Measurements from ENCODE around the gene CINP.

The CINP gene

GRCh38 chr14:102326583-102326982 lies 36.1 kb downstream of the CINP start:
- Histone ChIP-seq H3K23ac (ENCODE audit: low read length) (no peak overlapping the region), H3K4me3 (ENCODE audit: low read length) (no peak overlapping the region), H3K56ac (ENCODE audit: low read length) (no peak overlapping the region)

GRCh38 chr14:102325791-102326345 lies 36.8 kb downstream of the CINP start:
- Histone ChIP-seq H3K27me3 (ENCODE audit: insufficient read depth, low read length, poor library complexity) (no peaks in the 10 kb centered on the region), H4K8ac (ENCODE audit: low read depth, low read length) (no peak overlapping the region), H2BK5ac (ENCODE audit: low read length) (no peak overlapping the region), H3K4ac (ENCODE audit: low read depth, low read length) (no peak overlapping the region), H3K36me3 (ENCODE audit: control insufficient read depth, insufficient read depth, low read length) (no peaks in the 10 kb centered on the region), H2AK5ac (ENCODE audit: low read length) (no peak overlapping the region), H3K4me2 (ENCODE audit: low read length) (no peak overlapping the region), H3K56ac (ENCODE audit: low read length) (no peak overlapping the region), H3K9ac (ENCODE audit: low read length) (no peak overlapping the region), H2BK120ac (ENCODE audit: low read depth, low read length) (no peak overlapping the region), H3K27ac (ENCODE audit: low read depth, low read length) (no peak overlapping the region), H3K79me2 (ENCODE audit: control insufficient read depth, insufficient read depth, low read length) (no peaks in the 10 kb centered on the region), H3K79me1 (ENCODE audit: low read length) (no peaks in the 10 kb centered on the region), H4K5ac (ENCODE audit: low read length) (no peak overlapping the region), H3K4me3 (ENCODE audit: low read length) (no peak overlapping the region), H3K23ac (ENCODE audit: low read length) (no peak overlapping the region), H2BK15ac (replicated peaks; ENCODE audit: low read depth) (no peak overlapping the region), H3K4me1 (ENCODE audit: control insufficient read depth, low read depth, low read length) (no peaks in the 10 kb centered on the region), H3K18ac (ENCODE audit: low read length) (no peak overlapping the region)
- no peak for DNase-seq
- WGBS (ENCODE audit: extremely low coverage, insufficient coverage, low lambda C conversion rate) = no CpG with 5 or more reads among the region's 9 CpGs

More at GRCh38 chr14:102326583-102326982, 36.1 kb downstream of the CINP start:
- Histone ChIP-seq H2BK15ac (replicated peaks; ENCODE audit: low read depth) (no peak overlapping the region), H4K8ac (ENCODE audit: low read depth, low read length) (no peak overlapping the region), H2AK5ac (ENCODE audit: low read length) (no peak overlapping the region), H3K4me1 (ENCODE audit: control insufficient read depth, low read depth, low read length) (no peaks in the 10 kb centered on the region), H3K27ac (ENCODE audit: low read depth, low read length) (no peak overlapping the region), H3K79me2 (ENCODE audit: control insufficient read depth, insufficient read depth, low read length) (no peaks in the 10 kb centered on the region), H2BK120ac (ENCODE audit: low read depth, low read length) (no peak overlapping the region), H2BK5ac (ENCODE audit: low read length) (no peak overlapping the region), H3K79me1 (ENCODE audit: low read length) (no peaks in the 10 kb centered on the region), H3K4me2 (ENCODE audit: low read length) (no peak overlapping the region), H4K5ac (ENCODE audit: low read length) (no peak overlapping the region), H3K9ac (ENCODE audit: low read length) (no peak overlapping the region), H3K18ac (ENCODE audit: low read length) (no peak overlapping the region), H3K27me3 (ENCODE audit: insufficient read depth, low read length, poor library complexity) (no peaks in the 10 kb centered on the region), H3K4ac (ENCODE audit: low read depth, low read length) (no peak overlapping the region), H3K36me3 (ENCODE audit: control insufficient read depth, insufficient read depth, low read length) (no peaks in the 10 kb centered on the region)
- no peak for DNase-seq
- no CpG with 5 or more reads among the region's 14 CpGs for whole genome bisulfite sequencing (ENCODE audit: extremely low coverage, insufficient coverage, low lambda C conversion rate)

DNA sequence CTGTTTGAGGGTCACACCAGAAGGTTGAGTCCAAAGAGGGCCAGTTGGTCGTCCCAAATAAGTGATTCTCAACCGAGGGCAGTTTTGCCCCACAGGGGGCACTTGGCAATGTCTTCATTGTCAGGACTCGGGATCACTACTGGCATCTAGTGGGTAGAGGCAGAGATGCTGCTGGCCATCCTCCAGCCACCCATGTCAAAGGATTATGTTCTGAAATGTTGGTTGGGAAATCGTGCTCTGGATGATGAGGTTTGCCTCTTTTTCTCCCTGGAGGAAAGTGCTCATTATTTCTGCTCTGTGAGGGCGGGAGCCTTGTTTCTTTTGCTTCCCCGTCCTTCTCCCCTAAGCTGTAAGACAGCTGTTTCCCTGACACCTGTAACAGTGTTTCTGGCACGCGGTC lies 39.6 kb downstream of the CINP start:
- Histone ChIP-seq H2BK5ac (ENCODE audit: low read length) (no peak overlapping the region), H2BK120ac (ENCODE audit: low read depth, low read length) (no peak overlapping the region), H3K4me1 (ENCODE audit: control insufficient read depth, low read depth, low read length) (peaks cover 2% of the 10 kb centered on the region), H3K23ac (ENCODE audit: low read length) (no peak overlapping the region), H3K56ac (ENCODE audit: low read length) (no peak overlapping the region), H3K9ac (ENCODE audit: low read length) (no peak overlapping the region), H2BK15ac (replicated peaks; ENCODE audit: low read depth) (no peak overlapping the region), H4K5ac (ENCODE audit: low read length) (no peak overlapping the region), H3K79me1 (ENCODE audit: low read length) (peaks cover 7% of the 10 kb centered on the region), H3K4me2 (ENCODE audit: low read length) (no peak overlapping the region), H3K27ac (ENCODE audit: low read depth, low read length) (no peak overlapping the region), H3K79me2 (ENCODE audit: control insufficient read depth, insufficient read depth, low read length) (peaks cover 2% of the 10 kb centered on the region), H2AK5ac (ENCODE audit: low read length) (no peak overlapping the region), H4K8ac (ENCODE audit: low read depth, low read length) (no peak overlapping the region), H3K4ac (ENCODE audit: low read depth, low read length) (no peak overlapping the region), H3K36me3 (ENCODE audit: control insufficient read depth, insufficient read depth, low read length) (no peaks in the 10 kb centered on the region), H3K27me3 (ENCODE audit: insufficient read depth, low read length, poor library complexity) (no peaks in the 10 kb centered on the region), H3K18ac (ENCODE audit: low read length) (no peak overlapping the region), H3K4me3 (ENCODE audit: low read length) (no peak overlapping the region)
- WGBS (ENCODE audit: extremely low coverage, insufficient coverage, low lambda C conversion rate) = no CpG with 5 or more reads among the region's 8 CpGs
- peak; percentile 79 for DNase-seq

- H3K27ac ChIP-seq (ENCODE audit: low read depth, low read length) = no peak overlapping the region
- H2BK15ac ChIP-seq (replicated peaks; ENCODE audit: low read depth) = no peak overlapping the region
- H3K18ac ChIP-seq (ENCODE audit: low read length) = no peak overlapping the region
- no peak overlapping the region for H2BK120ac ChIP-seq (ENCODE audit: low read depth, low read length)
- peaks cover 7% of the 10 kb centered on the region for H3K79me1 ChIP-seq (ENCODE audit: low read length)
- no peaks in the 10 kb centered on the region for H3K27me3 ChIP-seq (ENCODE audit: insufficient read depth, low read length, poor library complexity)
- H3K56ac ChIP-seq (ENCODE audit: low read length) = no peak overlapping the region
- no peaks in the 10 kb centered on the region for H3K36me3 ChIP-seq (ENCODE audit: control insufficient read depth, insufficient read depth, low read length)
- H2AK5ac ChIP-seq (ENCODE audit: low read length) = no peak overlapping the region
- H4K8ac ChIP-seq (ENCODE audit: low read depth, low read length) = no peak overlapping the region
- H3K4me1 ChIP-seq (ENCODE audit: control insufficient read depth, low read depth, low read length) = peaks cover 2% of the 10 kb centered on the region
- WGBS (ENCODE audit: extremely low coverage, insufficient coverage, low lambda C conversion rate) = no CpG with 5 or more reads among the region's 12 CpGs
- H3K23ac ChIP-seq (ENCODE audit: low read length) = no peak overlapping the region
- H4K5ac ChIP-seq (ENCODE audit: low read length) = no peak overlapping the region
- H3K4ac ChIP-seq (ENCODE audit: low read depth, low read length) = no peak overlapping the region
- no peak overlapping the region for H3K4me2 ChIP-seq (ENCODE audit: low read length)
- H3K9ac ChIP-seq (ENCODE audit: low read length) = no peak overlapping the region
- no peak overlapping the region for H2BK5ac ChIP-seq (ENCODE audit: low read length)
- H3K79me2 ChIP-seq (ENCODE audit: control insufficient read depth, insufficient read depth, low read length) = peaks cover 2% of the 10 kb centered on the region
- H3K4me3 ChIP-seq (ENCODE audit: low read length) = no peak overlapping the region
- no peak for DNase-seq
Observed at GRCh38 chr14:102321456-102322422, 41.0 kb downstream of the CINP start.

DNA sequence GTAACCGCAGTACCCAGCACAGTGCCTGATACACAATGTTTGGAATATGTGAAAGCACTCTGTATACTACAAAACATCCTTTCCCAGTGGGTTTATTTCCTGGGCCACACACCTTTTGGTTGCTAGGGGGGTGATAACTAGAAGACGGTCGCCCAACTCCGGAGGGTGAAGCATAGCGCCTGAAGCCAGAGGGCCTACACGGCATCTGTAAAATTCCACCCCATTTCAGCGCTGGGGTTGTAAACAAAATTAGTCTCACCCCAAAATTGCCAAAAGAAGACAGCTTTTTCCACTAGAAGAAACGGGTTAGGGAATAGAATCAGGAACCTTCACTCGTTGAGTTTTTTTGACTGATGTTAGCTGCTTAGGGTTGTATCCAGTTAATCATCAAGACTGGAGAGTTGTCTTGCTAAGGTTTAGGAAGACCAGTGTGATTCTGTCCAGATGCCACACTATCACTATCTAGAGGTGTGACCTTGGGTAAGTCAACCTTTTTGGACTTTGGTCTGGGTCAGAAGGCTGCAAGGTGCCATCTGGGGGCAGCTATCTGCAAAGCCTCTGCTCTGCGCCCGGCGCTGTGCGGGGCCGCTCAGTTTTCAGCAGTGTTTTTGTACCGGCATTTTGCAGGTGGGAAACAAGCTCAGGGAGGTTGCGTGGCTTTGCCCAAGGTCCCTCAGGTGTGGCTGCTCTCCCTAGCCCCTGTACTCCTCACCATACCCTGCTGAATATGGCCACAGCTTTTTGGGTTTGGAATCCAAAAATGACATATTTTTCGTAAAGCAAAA lies 41.8 kb downstream of the CINP start:
- H3K9ac ChIP-seq (ENCODE audit: low read length) = peak overlapping the region; percentile 86
- no peak overlapping the region for H2BK5ac ChIP-seq (ENCODE audit: low read length)
- peaks cover 7% of the 10 kb centered on the region for H3K79me1 ChIP-seq (ENCODE audit: low read length)
- peaks cover 2% of the 10 kb centered on the region for H3K4me1 ChIP-seq (ENCODE audit: control insufficient read depth, low read depth, low read length)
- no peak overlapping the region for H3K4me3 ChIP-seq (ENCODE audit: low read length)
- H3K27me3 ChIP-seq (ENCODE audit: insufficient read depth, low read length, poor library complexity) = no peaks in the 10 kb centered on the region
- DNase-seq = no peak
- H3K4me2 ChIP-seq (ENCODE audit: low read length) = peak overlapping the region; percentile 99
- WGBS (ENCODE audit: extremely low coverage, insufficient coverage, low lambda C conversion rate) = no CpG with 5 or more reads among the region's 17 CpGs
- no peak overlapping the region for H3K23ac ChIP-seq (ENCODE audit: low read length)
- no peak overlapping the region for H3K4ac ChIP-seq (ENCODE audit: low read depth, low read length)
- peaks cover 2% of the 10 kb centered on the region for H3K79me2 ChIP-seq (ENCODE audit: control insufficient read depth, insufficient read depth, low read length)
- H2AK5ac ChIP-seq (ENCODE audit: low read length) = no peak overlapping the region
- no peak overlapping the region for H2BK15ac ChIP-seq (replicated peaks; ENCODE audit: low read depth)
- H4K8ac ChIP-seq (ENCODE audit: low read depth, low read length) = no peak overlapping the region
- no peak overlapping the region for H3K18ac ChIP-seq (ENCODE audit: low read length)
- no peak overlapping the region for H3K27ac ChIP-seq (ENCODE audit: low read depth, low read length)
- no peaks in the 10 kb centered on the region for H3K36me3 ChIP-seq (ENCODE audit: control insufficient read depth, insufficient read depth, low read length)
- H4K5ac ChIP-seq (ENCODE audit: low read length) = no peak overlapping the region
- peak overlapping the region; percentile 91 for H3K56ac ChIP-seq (ENCODE audit: low read length)
- H2BK120ac ChIP-seq (ENCODE audit: low read depth, low read length) = no peak overlapping the region
